ENCODE measurements around the gene CLEC17A.
"Not testable (repeated sequence)": the region's sequence is repeated elsewhere in the genome, so short reads cannot be mapped to it uniquely, and the experiment has no call there.

- not testable (repeated sequence) for TF ChIP-seq CTCF (IDR thresholded peaks at IDR 0.05); ZFX (IDR thresholded peaks at IDR 0.05; ENCODE audit: borderline replicate concordance)
Measured at GRCh38 chr19:14541979-14542378, 40.9 kb upstream of the CLEC17A start.

Measured in 22Rv1 (cell line).